ENCODE results near the gene C9.
"Not testable (repeated sequence)": the region's sequence is repeated elsewhere in the genome, so short reads cannot be mapped to it uniquely, and the experiment has no call there.

C9 gene

DNA sequence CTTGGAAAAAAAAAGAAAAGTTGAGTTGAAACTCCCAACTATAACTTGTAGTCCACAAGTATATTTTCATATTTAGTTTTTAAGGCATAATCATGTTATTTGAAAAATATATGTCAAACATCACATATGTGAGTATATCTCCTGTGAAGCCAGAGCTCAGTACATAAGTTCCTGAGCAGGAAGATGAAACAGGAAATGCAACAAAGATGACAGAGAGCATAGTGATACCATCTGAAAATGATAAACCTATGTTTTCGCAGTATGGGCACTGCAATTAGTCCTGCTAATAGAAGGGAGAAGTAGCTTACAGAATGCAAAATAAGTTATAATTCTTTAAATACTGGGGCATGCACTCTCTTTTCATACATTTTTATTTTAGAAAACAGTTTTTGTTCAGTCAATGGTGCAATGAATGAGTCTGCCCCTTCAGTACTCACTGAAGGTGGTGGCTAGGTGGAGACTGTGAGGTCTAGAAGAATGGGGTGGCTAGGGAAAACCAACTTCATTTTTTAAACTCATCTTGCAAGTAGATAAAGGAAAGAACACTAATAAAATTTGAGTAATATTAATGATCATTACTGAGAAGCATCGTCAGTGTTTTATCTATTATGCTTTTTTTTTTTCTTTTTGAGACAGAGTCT, 90.9 kb downstream of the C9 start:
- Mint-ChIP-seq H3K4me1 (no peaks in the 10 kb centered on the region), H3K27ac (no peak overlapping the region), H3K4me3 (no peak overlapping the region), H3K27me3 (ENCODE audit: low read depth) (no peaks in the 10 kb centered on the region), H3K36me3 (ENCODE audit: low read depth) (no peaks in the 10 kb centered on the region), H3K9me3 (peaks cover 7% of the 10 kb centered on the region)
- TF ChIP-seq, protein P1, sequence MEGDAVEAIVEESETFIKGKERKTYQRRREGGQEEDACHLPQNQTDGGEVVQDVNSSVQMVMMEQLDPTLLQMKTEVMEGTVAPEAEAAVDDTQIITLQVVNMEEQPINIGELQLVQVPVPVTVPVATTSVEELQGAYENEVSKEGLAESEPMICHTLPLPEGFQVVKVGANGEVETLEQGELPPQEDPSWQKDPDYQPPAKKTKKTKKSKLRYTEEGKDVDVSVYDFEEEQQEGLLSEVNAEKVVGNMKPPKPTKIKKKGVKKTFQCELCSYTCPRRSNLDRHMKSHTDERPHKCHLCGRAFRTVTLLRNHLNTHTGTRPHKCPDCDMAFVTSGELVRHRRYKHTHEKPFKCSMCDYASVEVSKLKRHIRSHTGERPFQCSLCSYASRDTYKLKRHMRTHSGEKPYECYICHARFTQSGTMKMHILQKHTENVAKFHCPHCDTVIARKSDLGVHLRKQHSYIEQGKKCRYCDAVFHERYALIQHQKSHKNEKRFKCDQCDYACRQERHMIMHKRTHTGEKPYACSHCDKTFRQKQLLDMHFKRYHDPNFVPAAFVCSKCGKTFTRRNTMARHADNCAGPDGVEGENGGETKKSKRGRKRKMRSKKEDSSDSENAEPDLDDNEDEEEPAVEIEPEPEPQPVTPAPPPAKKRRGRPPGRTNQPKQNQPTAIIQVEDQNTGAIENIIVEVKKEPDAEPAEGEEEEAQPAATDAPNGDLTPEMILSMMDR (IDR thresholded peaks at IDR 0.05; ENCODE audit: unreplicated experiment in 3 of 3): no peak

- H3K4me1 Mint-ChIP-seq; H3K27me3 Mint-ChIP-seq (ENCODE audit: low read depth); H3K36me3 Mint-ChIP-seq (ENCODE audit: low read depth); H3K9me3 Mint-ChIP-seq; H3K27ac Mint-ChIP-seq; H3K4me3 Mint-ChIP-seq: not testable (repeated sequence)
Measured at GRCh38 chr5:39272869-39273231, 91.4 kb downstream of the C9 start.

DNA sequence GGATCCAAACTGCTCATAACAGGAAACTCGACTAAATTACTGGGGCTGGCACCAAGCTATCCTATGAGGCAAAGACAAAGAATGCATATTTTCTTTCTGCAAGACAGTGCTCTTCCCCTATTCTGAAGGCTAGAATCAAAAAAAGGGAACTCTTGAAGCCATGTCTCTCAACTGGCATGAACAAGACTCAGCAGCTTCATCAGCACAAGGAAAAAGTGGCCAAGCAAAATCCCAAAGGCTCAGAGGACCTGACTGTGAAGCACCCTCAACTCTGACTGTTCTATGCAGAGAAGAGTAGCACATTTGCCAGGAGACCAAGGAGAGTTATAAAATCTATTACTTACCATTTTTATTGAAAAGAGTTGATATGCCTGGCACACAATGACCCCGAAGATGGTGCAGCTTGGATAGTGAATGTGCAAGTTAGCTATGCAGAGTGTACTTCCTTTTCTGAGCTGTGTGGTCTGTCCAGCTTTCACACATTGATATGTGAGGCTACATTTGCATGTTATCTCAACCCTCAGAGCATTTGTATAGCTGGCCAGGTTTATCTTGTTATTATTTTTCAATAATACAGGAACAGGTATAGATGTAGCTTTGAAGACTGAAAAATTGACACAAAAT, 94.0 kb downstream of the C9 start:
- TF ChIP-seq, protein P1 (IDR thresholded peaks at IDR 0.05; ENCODE audit: unreplicated experiment in 3 of 3): no peak
- Mint-ChIP-seq H3K4me1 (no peaks in the 10 kb centered on the region), H3K4me3 (no peak overlapping the region), H3K36me3 (ENCODE audit: low read depth) (no peaks in the 10 kb centered on the region), H3K9me3 (no peaks in the 10 kb centered on the region), H3K27me3 (ENCODE audit: low read depth) (no peaks in the 10 kb centered on the region), H3K27ac (no peak overlapping the region)

- Mint-ChIP-seq H3K4me3 (no peak overlapping the region), H3K27ac (no peak overlapping the region), H3K9me3 (no peaks in the 10 kb centered on the region), H3K27me3 (ENCODE audit: low read depth) (no peaks in the 10 kb centered on the region), H3K36me3 (ENCODE audit: low read depth) (no peaks in the 10 kb centered on the region), H3K4me1 (no peaks in the 10 kb centered on the region)
- TF ChIP-seq, protein P1 (IDR thresholded peaks at IDR 0.05; ENCODE audit: unreplicated experiment in 3 of 3): no peak
Measured at GRCh38 chr5:39267186-39267585, 97.1 kb downstream of the C9 start.

DNA sequence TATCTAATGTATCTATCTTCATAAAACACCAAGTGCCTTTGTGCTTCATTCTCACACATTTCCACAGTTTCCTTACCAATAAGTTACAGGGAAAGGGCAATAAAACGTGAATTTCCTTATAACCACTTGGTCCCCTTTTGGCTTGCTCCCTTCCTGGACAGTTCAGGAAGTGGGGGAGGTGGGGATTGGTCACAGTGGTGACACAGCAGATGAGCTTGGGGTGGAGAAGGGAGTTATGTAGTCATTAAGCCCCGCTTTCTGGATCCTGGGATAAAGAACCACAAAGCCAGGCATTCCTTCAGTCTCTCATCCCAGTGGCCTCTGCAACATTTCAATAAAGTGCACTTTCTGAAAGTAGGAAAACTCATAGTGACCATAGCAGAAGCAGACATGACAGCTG, 97.9 kb downstream of the C9 start:
- no peak overlapping the region for H3K27ac Mint-ChIP-seq
- no peak overlapping the region for H3K4me3 Mint-ChIP-seq
- no peaks in the 10 kb centered on the region for H3K4me1 Mint-ChIP-seq
- no peaks in the 10 kb centered on the region for H3K9me3 Mint-ChIP-seq
- H3K27me3 Mint-ChIP-seq (ENCODE audit: low read depth): no peaks in the 10 kb centered on the region
- TF ChIP-seq, protein P1 (IDR thresholded peaks at IDR 0.05; ENCODE audit: unreplicated experiment in 3 of 3): no peak
- no peaks in the 10 kb centered on the region for H3K36me3 Mint-ChIP-seq (ENCODE audit: low read depth)

- Mint-ChIP-seq H3K9me3 (no peaks in the 10 kb centered on the region), H3K4me1 (no peaks in the 10 kb centered on the region), H3K4me3 (no peak overlapping the region), H3K36me3 (ENCODE audit: low read depth) (no peaks in the 10 kb centered on the region), H3K27ac (no peak overlapping the region), H3K27me3 (ENCODE audit: low read depth) (no peaks in the 10 kb centered on the region)
- TF ChIP-seq, protein P1 (IDR thresholded peaks at IDR 0.05; ENCODE audit: unreplicated experiment in 3 of 3): no peak
Measured at GRCh38 chr5:39264528-39264927, 99.8 kb downstream of the C9 start.
